GM08714 (cell line): Measurements from ENCODE around the gene ZNF425.
"Not testable (repeated sequence)": the region's sequence is repeated elsewhere in the genome, so short reads cannot be mapped to it uniquely, and the experiment has no call there.

Source experiments
- H3K4me3 ChIP-seq: fragments of 200-500 bp; sonication (Bioruptor generic); 2 replicates; pipeline ENCODE4 v1.5.1; 2014; ENCODE audit warnings: mild to moderate bottlenecking, low read length, inconsistent platforms
- ZNF274 ChIP-seq: IDR thresholded peaks from 2 replicates; pipeline ENCODE4 v1.6.1; 2012; ENCODE audit warnings: mild to moderate bottlenecking, low read depth, low read length

The ZNF425 gene

DNA sequence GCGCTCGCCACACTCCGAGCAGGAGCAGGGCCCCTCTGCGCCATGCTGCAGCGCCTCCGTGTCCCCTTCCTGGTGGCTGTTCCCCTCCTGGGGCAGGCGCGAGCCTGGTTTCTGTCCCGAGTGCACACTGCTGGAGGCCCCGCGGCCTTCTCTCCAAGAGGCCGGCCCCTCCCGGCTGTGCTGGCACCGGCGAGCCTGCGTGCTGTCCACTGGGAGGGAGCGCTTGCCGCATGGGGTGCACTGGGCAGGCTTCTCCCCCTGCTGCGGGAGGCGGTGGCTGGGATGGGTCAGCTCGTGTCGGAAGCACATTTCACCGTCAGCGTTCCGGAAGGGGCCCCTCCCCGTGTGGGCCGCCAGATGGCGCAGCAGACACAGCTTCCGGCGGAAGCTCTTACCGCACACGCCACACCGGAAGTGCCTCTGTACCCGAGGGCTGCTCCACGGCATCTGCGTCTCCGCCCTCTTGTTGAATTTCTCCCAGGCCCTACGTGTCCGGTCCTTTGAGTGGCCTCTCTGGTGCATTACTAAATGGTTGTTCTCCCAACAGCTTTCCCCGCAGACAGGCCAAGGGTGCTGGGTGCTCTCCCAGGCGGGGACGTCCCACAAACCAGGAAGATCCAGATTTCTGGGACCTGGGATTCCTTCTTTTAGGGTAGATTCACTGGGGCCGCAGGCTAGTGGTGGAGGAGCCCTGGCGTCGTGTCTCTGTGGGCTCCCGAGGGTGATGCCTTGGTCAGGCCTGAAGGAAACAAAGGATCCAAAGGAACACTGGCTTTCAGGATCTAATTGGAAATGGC is 54.3 kb downstream of the ZNF425 start:
- peak overlapping the region; percentile 38; the same call in 1 of the 2 replicates for H3K4me3 ChIP-seq
- no peak for TF ChIP-seq ZNF274

DNA sequence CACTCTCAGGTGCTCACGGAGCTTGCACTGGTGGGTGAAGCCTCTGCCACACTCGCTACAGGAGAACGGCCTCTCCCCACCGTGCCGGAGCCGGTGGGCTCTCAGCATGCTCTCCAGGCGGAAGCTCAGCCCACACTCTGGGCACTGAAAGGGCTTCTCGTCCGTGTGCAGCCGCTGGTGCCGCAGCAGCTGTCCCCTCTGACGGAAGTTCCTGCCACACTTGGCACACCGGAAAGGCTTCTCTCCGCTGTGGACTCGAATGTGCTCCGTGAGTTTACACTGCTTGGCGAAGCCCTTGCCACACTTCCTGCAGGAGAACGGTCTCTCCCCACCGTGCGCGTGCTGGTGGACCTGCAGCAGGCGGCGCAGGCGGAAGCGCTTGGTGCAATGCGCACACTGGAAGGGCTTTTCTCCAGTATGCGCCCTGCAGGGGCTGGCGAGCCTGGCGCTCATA is 54.9 kb downstream of the ZNF425 start:
- no peak for TF ChIP-seq ZNF274
- peak overlapping the region; percentile 29; the same call in 1 of the 2 replicates for H3K4me3 ChIP-seq

DNA sequence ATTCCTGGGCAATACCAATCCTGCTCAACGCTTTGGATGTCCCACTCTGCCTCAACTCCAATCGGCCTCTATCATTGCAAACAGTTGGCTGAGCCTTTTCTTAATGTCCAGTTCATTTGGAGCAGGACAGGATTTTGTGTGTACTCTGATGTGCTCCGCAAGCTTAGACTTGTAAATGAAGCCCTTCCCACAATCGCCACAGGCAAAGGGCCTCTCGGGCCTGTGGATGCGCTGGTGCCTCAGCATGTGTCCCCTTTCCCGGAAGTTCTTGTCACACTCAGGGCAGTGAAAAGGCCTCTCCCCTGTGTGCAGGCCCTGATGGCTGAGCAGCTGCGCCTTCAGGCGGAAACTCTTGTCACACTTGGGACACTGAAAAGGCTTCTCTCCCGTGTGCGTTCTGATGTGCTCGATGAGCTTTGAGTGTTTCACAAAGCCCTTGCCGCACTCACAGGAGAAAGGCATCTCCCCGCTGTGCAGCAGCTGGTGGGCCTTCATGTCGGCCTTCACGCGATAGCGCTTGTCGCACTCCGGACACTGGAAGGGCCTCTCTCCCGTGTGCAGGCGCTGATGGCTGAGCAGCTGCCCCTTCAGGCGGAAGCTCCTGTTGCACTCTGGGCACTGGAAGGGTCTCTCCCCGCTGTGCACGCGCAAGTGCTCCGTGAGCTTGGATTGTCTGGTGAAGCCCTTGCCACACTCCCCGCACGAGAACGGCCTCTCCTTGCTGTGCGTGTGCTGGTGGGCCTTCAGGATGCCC is 55.6 kb downstream of the ZNF425 start:
- TF ChIP-seq ZNF274: no peak
- no peak overlapping the region for H3K4me3 ChIP-seq

DNA sequence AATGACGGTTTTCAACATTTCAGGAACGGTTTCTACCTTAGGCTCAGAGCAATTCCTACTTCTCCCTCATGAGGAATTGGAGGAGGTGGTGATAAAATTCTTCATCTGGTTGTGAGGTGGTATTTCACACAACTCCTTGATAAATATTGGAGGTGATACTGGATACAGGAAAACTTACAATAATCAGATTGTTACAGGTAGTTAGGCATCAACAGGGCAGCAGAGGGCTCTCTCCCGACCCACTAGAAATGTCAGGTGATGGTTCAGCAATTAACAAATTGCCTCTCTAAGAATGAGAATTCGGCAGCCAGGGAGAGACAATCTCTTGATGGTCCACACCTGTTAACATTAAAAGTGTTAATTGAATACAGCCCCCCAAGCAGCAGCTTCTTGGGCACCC is 58.3 kb downstream of the ZNF425 start:
- H3K4me3 ChIP-seq: no peak overlapping the region
- no peak for TF ChIP-seq ZNF274

DNA sequence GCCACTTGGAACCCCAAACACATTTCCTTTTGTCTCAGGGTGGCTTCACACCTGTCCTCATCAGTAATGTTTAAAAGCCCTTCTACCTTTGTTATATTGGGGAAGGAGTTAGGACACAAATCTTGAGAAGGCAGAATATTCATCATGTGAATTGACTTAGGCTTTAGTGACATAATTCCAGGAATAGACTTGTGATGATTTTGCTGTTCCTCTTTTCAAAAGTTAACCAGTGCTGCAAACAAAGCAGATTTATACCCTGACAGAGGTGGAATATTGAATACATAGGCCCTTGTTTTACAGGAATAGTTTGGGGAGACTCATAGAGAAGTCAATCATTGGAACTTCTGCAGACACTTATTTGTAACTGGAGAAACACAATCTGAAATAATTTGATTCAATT is 62.6 kb downstream of the ZNF425 start:
- H3K4me3 ChIP-seq: no peak overlapping the region
- no peak for TF ChIP-seq ZNF274

DNA sequence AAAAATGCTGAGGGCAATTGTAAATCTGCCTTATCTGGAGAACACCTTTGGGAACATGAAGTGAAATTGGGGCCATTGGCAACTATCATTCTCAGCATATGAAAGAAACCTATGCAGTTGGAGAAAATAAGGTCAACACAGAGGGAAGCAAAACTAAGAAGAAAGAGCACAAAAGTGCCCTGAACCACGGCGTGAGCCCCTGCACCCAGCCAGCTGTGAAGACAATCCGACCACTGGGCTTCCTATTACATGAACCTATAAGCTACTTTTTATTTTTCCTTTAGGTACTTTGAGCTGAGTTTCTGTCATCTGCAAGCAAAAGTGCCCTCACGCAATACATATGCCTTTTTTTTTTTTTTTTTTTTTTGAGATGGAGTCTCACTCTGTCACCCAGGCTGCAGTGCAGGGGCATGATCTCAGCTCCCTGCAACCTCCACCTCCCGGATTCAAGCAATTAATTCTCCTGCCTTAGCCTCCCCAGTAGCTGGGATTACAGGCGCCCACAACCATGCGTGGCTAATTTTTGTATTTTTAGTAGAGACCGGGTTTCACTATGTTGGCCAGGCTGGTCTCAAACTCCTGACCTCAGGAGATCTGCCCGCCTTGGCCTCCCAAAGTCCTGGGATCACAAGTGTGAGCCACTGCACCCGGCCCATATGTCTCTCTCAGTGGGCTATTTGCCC is 63.8 kb downstream of the ZNF425 start:
- not testable (repeated sequence) for H3K4me3 ChIP-seq

DNA sequence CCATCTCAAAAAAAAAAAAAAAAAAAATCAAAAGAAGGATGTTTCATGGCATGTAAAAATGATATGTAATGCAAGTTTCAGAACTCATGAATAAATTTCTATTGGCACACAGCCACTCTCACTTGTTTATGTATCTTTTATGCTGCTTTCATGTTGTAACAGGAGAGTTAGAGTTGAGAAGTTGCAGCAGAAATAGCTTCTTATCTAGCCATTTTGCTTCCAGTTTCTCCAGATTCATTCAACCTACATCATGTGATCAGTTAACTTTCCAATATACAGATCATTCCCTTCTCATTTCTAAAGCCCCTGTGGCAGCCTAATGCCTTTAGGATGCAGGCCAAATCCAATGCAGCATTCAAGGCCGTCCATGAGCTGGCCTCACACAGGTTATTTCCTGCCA is 66.0 kb downstream of the ZNF425 start:
- TF ChIP-seq ZNF274: no peak

DNA sequence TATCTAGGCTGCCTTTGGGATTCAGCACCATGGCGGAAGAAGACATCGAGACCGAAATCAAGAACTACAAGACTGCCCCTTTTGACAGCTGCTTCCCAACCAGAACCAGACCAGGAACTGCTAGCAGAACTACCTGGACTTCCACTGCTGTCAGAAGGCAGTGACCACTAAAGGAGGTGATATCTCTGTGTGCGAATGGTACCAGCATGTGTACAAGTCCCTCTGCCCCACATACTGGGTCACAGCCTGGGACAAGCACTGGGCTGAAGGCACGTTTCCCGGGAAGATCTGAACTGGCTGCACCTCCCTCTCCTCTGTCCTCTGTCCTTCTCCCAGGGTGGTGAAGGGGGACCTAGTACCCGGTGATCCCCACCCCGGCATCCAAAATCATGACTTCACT is 72.2 kb downstream of the ZNF425 start:
- no peak overlapping the region for H3K4me3 ChIP-seq

More for the DNA sequence above, 66.0 kb downstream of the ZNF425 start:
- H3K4me3 ChIP-seq: no peak overlapping the region

DNA sequence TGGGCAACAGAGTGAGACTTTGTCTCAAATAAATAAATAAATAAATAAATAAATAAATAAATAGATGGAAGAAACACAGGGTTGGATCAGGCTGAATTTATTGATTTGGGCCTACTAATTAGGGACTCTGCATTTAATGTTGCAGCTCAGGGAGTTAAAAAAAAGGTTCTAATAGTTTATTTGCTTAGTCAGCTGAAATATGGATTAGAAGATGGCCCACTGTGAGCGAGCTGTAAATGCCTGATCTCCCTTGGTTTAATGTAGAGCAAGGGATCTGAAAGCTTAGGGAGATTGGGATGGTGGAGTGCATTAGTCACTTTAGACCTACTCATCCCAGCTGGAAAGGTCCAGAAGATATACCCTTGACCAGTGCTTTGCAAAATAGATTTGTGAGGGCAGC is 72.7 kb downstream of the ZNF425 start:
- H3K4me3 ChIP-seq: no peak overlapping the region
- TF ChIP-seq ZNF274: no peak

More for the DNA sequence above, 72.2 kb downstream of the ZNF425 start:
- TF ChIP-seq ZNF274: no peak
